ENCODE data around the gene DESI1. TPM values are rescaled to one million over a fixed set of nuclear protein-coding genes. Genes with fewer than 3 reads are reported as not detected.
A peak's percentile ranks its signal among the peaks of the same experiment; 100 is the strongest.
"Not testable (repeated sequence)": the region's sequence is repeated elsewhere in the genome, so short reads cannot be mapped to it uniquely, and the experiment has no call there.

The DESI1 gene
- 14.4 and 27.6 TPM in 2 replicates for total RNA-seq (2014; rRNA removed; shearing (Covaris generic); ENCODE audit: low replicate concordance)

DNA sequence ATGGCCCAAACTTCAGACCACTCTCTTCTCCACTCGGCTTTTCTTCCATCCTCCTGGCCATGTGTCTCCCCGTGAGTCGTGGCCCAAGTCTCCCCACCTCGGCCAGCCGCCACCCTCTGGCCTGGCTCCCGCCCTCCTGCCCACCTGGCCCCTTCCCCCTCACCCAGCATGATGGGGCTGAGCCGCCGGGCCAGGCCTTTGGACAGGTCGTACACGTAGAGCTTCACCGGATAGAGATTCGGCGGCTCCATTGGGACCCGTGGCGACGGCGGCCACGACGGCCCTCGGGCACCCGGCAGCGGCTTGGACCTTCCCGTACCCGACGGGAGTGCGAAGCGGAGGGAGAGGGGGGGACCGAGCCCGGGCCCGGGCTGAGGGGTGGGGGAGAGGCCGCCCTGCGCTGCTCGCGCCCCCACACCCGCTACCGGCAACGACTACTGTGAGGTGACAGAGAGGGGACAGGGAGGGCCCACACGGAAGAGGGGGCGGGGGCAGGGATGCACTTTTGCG is at the start of gene DESI1:
TSS of gene DESI1 (minus strand) at position 455 of the 510 bp plus-strand sequence. CDS start at position 251, 204 bp downstream.
- Histone ChIP-seq H3K36me3 (peaks cover 60% of the 10 kb centered on the region), H3K4me3 (peak within 1 kb of the TSS; percentile 94), H3K9me3 (no peaks in the 10 kb centered on the region), H3K27me3 (no peaks in the 10 kb centered on the region)
- DNase-seq = peak; percentile 26

DNA sequence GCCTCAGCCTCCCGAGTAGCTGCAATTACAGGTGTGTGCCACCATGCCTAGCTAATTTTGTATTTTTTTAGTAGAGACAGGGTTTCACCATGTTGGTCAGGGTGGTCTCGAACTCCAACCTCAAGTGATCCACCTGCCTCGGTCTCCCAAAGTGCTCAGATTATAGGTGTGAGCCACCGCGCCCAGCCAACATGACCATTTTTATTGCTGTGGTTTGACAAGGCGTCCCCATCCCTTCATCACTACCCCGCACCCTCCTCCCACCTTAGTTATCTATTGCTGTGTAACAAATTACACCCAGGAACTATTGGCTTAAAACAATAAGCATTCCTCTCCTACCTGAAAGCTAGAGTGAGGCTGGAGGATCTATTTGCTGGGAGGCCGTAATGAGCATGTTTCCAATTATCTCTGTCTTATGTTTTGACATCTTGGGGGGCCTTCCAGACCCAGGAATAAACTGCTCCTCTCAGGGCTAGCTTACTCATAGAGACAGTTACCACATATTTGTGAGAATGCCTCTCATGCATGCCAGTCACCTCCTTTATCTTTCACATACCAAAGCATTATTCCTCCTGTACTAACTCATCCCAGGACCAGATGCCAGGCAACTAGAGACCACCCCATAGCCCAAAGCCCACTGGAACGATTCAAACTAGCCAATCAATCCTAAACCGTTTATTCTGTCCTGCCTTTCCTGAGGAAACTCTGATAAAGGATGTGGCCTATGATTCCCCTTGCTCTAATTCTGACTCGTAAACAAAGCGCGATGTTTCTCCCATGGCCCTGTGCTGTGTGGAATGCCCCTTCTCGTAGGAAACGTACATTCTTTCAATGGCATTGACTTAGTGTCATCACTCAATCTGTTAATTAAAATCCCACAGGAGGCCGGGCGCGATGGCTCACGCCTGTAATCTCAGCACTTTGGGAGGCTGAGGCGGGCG is 48.4 kb upstream of the DESI1 start:
- H3K9me3 ChIP-seq = no peaks in the 10 kb centered on the region
- peaks cover 48% of the 10 kb centered on the region for H3K36me3 ChIP-seq
- DNase-seq = no peak
- no peaks in the 10 kb centered on the region for H3K27me3 ChIP-seq
- H3K4me3 ChIP-seq = no peak overlapping the region

DNA sequence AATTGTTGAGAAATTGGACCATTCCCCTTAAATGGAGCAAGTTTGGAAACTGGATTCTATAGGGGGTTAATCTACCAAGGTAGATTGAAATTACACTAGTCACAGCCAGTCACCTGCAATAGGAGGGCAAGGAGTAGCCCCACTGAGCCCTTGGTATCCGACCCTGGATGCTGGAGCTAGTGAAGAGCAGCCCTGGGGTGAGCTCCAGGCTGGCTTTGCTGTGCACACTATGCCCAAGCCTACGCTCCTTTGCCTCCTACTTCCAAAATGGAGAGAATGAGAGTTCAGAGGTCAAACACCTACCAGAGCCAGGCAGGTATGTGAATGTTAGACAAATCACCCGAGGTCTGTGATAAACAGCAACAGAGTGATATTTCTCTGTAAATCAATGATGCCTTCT is 44.1 kb upstream of the DESI1 start:
- H3K36me3 ChIP-seq = peaks cover 69% of the 10 kb centered on the region
- no peak overlapping the region for H3K4me3 ChIP-seq
- H3K27me3 ChIP-seq = no peaks in the 10 kb centered on the region
- H3K9me3 ChIP-seq = no peaks in the 10 kb centered on the region
- DNase-seq = no peak

DNA sequence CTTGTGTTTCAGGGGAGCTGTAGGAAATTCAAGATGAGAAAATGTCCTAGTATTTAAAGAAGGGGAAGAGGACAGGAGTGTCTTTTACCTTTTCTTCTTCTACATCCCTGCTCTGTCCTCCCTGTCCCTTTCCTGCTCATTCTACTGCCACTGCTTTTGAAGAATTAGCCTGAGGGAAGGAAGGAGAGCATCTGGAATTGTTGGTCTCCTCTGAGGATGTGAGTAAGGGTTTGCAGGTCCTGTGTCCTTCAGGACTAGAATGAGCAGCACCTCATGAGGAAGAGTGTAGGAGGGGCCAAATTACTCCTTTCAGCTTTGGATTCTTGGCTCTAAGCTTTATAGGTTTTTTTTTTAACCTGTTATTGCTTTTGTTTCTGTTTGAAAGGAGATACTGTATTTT is 43.6 kb upstream of the DESI1 start:
- H3K36me3 ChIP-seq = peaks cover 71% of the 10 kb centered on the region
- no peak for DNase-seq
- no peaks in the 10 kb centered on the region for H3K27me3 ChIP-seq
- no peak overlapping the region for H3K4me3 ChIP-seq
- H3K9me3 ChIP-seq = no peaks in the 10 kb centered on the region

DNA sequence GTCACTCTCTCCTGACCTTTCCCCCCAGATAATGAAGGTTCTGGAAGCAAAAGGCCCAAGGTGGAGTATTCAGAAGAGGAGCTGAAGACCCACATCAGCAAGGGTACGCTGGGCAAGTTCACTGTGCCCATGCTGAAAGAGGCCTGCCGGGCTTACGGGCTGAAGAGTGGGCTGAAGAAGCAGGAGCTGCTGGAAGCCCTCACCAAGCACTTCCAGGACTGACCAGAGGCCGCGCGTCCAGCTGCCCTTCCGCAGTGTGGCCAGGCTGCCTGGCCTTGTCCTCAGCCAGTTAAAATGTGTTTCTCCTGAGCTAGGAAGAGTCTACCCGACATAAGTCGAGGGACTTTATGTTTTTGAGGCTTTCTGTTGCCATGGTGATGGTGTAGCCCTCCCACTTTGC is 42.8 kb upstream of the DESI1 start:
- H3K4me3 ChIP-seq = not testable (repeated sequence)

DNA sequence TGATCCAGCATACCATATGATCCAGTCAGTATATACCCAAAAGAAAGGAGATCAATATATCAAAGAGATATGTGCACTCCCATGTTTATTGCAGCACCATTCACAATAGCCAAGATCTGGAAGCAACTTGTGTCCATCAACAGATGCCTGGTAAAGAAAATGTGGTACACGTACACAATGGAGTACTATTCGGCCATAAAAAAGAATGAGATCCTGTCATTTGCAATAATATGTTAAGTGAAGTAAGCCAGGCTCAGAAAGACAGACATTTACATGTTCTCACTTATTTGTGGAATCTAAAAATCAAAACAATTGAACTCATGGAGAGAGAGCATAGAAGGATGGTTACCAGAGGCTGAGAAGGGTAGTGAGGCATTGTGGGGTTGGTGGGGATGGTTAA is 40.9 kb upstream of the DESI1 start:
- H3K36me3 ChIP-seq = peaks cover 86% of the 10 kb centered on the region
- H3K9me3 ChIP-seq = no peaks in the 10 kb centered on the region
- H3K4me3 ChIP-seq = no peak overlapping the region
- no peaks in the 10 kb centered on the region for H3K27me3 ChIP-seq
- no peak for DNase-seq

More for the DNA sequence above, 42.8 kb upstream of the DESI1 start:
- not testable (repeated sequence) for H3K27me3 ChIP-seq, DNase-seq, H3K9me3 ChIP-seq
- H3K36me3 ChIP-seq = peaks cover 74% of the 10 kb centered on the region

DNA sequence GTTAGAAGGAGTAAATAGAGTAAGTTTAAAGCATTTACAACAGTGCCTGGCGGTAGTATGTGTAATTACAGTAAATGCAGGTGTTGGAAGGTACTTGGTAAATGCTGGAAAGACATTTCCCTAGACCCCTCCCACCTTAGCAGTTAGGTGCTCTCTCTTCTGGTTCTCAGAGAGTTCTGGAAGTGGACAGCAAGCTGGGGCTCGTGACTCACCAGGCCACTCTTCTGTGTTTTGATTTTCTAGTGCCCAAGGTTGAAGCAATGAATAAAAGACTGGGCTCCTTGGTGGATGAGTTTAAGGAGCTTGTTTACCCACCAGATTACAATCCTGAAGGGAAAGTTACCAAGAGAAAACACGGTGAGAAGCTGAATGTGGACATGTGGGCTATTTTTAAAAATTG is 40.2 kb upstream of the DESI1 start:
- Histone ChIP-seq H3K4me3 (no peak overlapping the region), H3K9me3 (no peaks in the 10 kb centered on the region), H3K36me3 (peaks cover 89% of the 10 kb centered on the region), H3K27me3 (no peaks in the 10 kb centered on the region)
- DNase-seq = no peak

DNA sequence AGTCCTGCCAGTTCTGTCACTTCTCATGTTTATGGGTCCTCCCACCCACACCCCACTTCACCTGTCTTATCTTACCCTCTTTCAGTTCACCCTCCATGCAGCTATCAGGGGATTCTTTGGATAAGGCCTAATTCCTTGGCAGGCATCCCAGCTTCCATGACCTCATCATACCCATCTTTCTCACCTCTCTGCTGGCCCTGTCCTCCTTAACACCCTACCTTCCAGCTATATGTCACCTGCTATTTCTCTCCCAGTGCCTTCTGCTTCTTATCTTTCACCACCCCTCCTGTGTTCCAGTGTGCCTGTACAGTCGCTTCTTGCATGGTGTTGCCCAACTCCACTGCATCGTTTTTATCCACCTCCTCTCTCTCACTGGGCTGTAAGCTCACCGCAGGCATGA is 39.6 kb upstream of the DESI1 start:
- DNase-seq = no peak
- no peaks in the 10 kb centered on the region for H3K27me3 ChIP-seq
- H3K4me3 ChIP-seq = no peak overlapping the region
- peaks cover 92% of the 10 kb centered on the region for H3K36me3 ChIP-seq
- no peaks in the 10 kb centered on the region for H3K9me3 ChIP-seq

DNA sequence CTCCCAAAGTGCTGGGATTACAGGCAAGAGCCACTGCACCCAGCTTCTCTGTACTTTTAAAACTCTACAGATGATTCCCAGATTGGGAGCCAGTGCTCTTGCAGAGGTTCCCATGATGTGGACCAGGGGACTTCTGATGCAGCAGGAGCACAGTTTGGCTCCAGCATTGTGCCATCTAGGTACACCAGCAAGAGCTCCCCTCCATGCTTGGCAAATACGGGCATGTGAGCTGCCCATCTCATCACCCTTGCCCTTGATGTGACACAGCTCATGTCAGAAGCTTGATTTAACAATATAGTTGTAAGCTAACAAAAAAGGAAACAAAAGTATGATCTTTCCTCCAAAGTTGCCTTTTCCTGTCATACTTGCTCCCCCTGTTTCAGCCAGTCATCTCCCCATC is 39.1 kb upstream of the DESI1 start:
- H3K36me3 ChIP-seq = peaks cover 92% of the 10 kb centered on the region

DNA sequence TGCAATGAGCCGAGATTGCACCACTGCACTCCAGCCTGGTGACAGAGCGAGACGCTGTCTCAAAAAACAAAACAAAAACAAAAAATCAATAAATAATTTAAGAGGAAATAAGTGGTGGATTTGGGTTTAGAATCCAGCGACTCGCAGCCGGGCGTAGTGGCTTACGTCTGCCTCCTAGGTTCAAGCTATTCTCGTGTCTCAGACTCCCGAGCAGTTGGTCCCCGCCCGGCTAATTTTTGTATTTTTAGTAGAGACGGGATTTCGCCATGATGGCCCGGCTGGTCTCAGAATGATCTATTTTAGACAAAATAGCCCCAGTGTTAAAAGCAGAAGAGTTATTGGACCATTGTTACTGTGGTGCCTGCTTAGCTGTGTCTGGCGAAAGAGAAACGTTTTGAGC is 38.0 kb upstream of the DESI1 start:
- Histone ChIP-seq H3K9me3 (no peaks in the 10 kb centered on the region), H3K4me3 (no peak overlapping the region), H3K27me3 (no peaks in the 10 kb centered on the region), H3K36me3 (peaks cover 92% of the 10 kb centered on the region)
- no peak for DNase-seq

More for the DNA sequence above, 39.1 kb upstream of the DESI1 start:
- Histone ChIP-seq H3K9me3 (no peaks in the 10 kb centered on the region), H3K27me3 (no peaks in the 10 kb centered on the region), H3K4me3 (no peak overlapping the region)
- DNase-seq = no peak

DNA sequence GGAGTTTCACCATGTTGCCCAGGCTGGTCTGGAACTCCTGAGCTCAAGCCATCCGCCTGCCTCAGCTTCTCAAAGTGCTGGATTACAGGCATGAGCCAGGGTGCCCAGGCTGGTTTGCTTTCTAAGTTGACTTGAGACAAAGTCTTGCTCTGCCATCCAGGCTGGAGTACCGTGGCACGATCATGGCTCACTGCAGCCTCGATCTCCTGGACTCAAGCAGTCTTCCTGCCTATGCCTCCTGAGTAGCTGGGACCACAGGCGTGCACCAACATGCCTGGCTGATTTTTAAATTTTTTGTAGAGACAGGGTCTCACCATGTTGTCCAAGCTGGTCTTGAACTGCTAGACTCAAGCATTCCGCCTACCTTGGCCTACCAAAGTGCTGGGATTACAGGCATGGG is 36.9 kb upstream of the DESI1 start:
- DNase-seq = no peak
- Histone ChIP-seq H3K4me3 (no peak overlapping the region), H3K27me3 (no peaks in the 10 kb centered on the region), H3K9me3 (no peaks in the 10 kb centered on the region), H3K36me3 (peaks cover 92% of the 10 kb centered on the region)

DNA sequence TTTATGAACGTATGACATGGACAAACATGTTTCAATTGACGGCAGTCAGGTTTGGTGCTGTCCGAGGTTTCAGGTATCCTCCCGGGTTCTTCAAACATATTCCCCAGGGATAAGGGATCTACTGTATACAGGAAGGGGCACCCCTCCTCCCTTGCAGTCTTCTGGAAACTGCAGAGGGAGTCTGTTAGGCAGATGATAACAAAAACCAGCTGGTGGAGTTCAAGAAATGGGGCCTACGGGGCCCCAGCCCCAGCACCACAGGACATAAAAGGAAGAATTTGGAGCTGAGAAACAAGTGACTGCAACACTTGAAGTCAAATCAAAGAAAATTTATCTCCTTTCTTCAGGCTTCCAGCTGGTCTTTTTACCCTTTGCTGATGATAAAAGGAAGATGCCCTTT is 35.7 kb upstream of the DESI1 start:
- Histone ChIP-seq H3K36me3 (peaks cover 92% of the 10 kb centered on the region), H3K27me3 (no peaks in the 10 kb centered on the region), H3K4me3 (no peak overlapping the region), H3K9me3 (no peaks in the 10 kb centered on the region)
- DNase-seq = no peak

DNA sequence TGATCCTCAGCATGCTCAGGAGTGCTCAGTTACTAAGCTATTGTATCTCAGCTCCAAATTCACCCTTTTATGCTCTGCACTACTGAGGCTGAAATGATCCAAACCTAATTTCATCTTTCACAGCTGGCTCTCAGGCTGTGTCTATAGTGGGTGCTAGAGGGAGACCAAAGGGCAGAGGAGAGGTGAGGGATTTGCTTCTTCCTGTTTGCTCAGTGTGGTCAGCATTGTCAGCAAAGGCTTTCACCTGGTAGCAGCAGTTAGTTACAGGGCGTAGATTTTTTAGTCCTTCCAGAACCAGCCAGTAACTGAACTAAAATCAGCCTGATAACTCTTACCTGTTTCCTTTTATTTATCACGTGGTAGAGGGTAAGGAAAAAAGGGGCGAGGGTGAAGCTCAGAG is 33.5 kb upstream of the DESI1 start:
- H3K36me3 ChIP-seq = peaks cover 89% of the 10 kb centered on the region
- DNase-seq = no peak
- H3K27me3 ChIP-seq = no peaks in the 10 kb centered on the region
- no peaks in the 10 kb centered on the region for H3K9me3 ChIP-seq
- no peak overlapping the region for H3K4me3 ChIP-seq

DNA sequence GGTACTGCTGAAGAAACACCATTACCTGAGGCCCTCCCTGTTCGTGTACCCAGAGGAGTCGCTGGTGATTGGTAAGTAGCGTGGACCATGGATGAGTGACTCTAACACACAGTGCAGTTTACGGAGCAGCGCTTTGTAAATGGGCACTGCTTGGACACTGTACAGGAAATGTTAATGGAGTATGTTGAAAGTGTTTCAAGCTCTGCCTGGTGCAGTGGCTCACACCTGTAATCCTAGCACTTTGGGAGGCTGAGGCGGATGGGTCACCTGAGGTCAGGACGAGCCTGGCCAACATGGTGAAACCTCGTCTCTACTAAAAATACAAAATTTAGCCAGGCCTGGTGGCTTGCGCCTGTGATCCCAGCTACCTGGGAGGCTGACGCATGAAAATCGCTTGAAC is 30.0 kb upstream of the DESI1 start:
- no peak for DNase-seq
- H3K4me3 ChIP-seq = no peak overlapping the region
- H3K27me3 ChIP-seq = no peaks in the 10 kb centered on the region
- H3K36me3 ChIP-seq = peaks cover 90% of the 10 kb centered on the region
- H3K9me3 ChIP-seq = no peaks in the 10 kb centered on the region

DNA sequence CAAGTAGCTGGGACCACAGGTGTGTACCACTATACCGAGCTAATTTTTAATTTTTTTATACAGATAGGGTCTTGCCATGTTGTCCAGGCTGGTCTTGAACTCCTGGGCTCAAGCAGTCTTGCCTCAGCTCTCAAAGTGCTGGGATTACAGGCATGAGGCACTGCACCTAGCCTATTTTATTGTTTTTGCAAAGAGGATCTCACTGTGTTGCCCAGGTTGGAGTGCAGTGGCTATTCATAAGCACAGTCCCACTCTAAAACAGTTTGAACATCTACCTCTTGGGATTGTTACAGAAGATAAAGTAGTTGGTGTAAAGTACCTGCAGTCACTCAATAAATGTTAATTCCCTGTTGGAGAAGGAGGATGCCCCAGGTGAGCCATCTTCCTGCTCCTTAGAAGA is 29.4 kb upstream of the DESI1 start:
- no peak for DNase-seq
- peaks cover 92% of the 10 kb centered on the region for H3K36me3 ChIP-seq
- H3K4me3 ChIP-seq = no peak overlapping the region
- H3K9me3 ChIP-seq = no peaks in the 10 kb centered on the region
- H3K27me3 ChIP-seq = no peaks in the 10 kb centered on the region

DNA sequence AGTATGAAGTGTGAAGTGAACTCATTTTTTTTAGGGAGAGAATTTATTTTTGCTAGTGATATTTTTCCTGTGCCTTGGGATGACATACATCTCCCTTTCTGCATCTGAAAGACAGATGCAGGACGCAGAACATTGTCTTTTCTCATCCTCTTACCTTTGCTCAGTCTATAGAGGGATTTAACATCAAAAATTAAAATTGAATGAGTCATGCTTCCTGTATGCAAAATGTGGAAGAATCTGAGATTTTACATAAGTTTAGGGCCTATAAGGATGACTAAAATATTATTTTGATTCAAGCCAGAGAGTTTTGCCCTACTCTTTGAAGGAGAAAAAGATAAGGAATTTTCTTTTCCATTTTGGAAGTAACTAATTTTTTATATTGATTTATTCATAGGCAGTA is 27.6 kb upstream of the DESI1 start:
- no peak for DNase-seq
- no peak overlapping the region for H3K4me3 ChIP-seq
- no peaks in the 10 kb centered on the region for H3K27me3 ChIP-seq
- no peaks in the 10 kb centered on the region for H3K9me3 ChIP-seq
- H3K36me3 ChIP-seq = peaks cover 87% of the 10 kb centered on the region

DNA sequence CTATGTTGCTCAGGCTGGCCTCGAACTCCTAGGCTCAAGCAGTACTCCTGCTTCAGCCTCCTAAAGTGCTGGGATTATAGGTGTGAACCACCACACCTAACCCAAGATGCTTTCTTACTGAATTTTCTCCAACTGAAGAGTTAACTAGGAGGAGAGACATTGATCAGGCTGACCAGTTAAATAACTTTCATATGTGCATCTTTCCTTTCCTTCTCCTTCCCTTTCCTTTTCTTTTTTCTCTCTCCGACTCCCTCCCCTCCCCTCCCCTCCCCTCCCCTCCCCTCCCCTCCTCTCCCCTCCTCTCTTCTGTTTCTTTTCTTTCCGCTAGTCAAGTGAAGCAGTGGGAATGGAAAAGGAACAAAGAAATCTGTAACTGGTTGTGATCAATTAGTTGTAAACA is 26.9 kb upstream of the DESI1 start:
- no peak overlapping the region for H3K4me3 ChIP-seq
- no peaks in the 10 kb centered on the region for H3K9me3 ChIP-seq
- peaks cover 87% of the 10 kb centered on the region for H3K36me3 ChIP-seq
- DNase-seq = no peak
- no peaks in the 10 kb centered on the region for H3K27me3 ChIP-seq

All from MG63 (cell line).